ENCODE results near the gene ISG20. TPM values are rescaled to one million over a fixed set of nuclear protein-coding genes. Genes with fewer than 3 reads are reported as not detected.
"Not testable (repeated sequence)": the region's sequence is repeated elsewhere in the genome, so short reads cannot be mapped to it uniquely, and the experiment has no call there.

The ISG20 gene
- polyA plus RNA-seq, 4 donors, result 0.83 to 1.8 (median 1.3) TPM

GRCh38 chr15:88617790-88618189 is 21.0 kb upstream of the ISG20 start:
- DNase-seq (ENCODE audit: low read depth in 4 of 4, low spot score in 3 of 4), result no peak

GRCh38 chr15:88618686-88619085 is 20.1 kb upstream of the ISG20 start:
- DNase-seq (ENCODE audit: low read depth in 4 of 4, low spot score in 3 of 4), result no peak

- no peak for DNase-seq (ENCODE audit: low read depth in 4 of 4, low spot score in 3 of 4)
These were observed 19.0 kb upstream of the ISG20 start for GRCh38 chr15:88619796-88620195.

- peak; percentile 83 to 90 (median 86) for DNase-seq (ENCODE audit: low read depth in 4 of 4, low spot score in 3 of 4)
These were observed 17.6 kb upstream of the ISG20 start, which contains the start of gene AEN for GRCh38 chr15:88620995-88621772. TSS of gene AEN (plus strand) at chr15:88621340. CDS start at chr15:88626210, 4,870 bp downstream.

- no peak for DNase-seq (ENCODE audit: low read depth in 4 of 4, low spot score in 3 of 4)
These were observed 16.8 kb upstream of the ISG20 start for GRCh38 chr15:88621789-88622604.

- DNase-seq (ENCODE audit: low read depth in 4 of 4, low spot score in 3 of 4), result no peak
These were observed 16.2 kb upstream of the ISG20 start for GRCh38 chr15:88622605-88622975.

- DNase-seq (ENCODE audit: low read depth in 4 of 4, low spot score in 3 of 4), result no peak
These were observed 15.8 kb upstream of the ISG20 start for GRCh38 chr15:88623061-88623460.

GRCh38 chr15:88623632-88624031 is 15.2 kb upstream of the ISG20 start:
- no peak for DNase-seq (ENCODE audit: low read depth in 4 of 4, low spot score in 3 of 4)

GRCh38 chr15:88624156-88624970 is 14.5 kb upstream of the ISG20 start:
- peak in 1 of 4 donors; percentile 31 for DNase-seq (ENCODE audit: low read depth in 4 of 4, low spot score in 3 of 4)

GRCh38 chr15:88624971-88625490 is 13.8 kb upstream of the ISG20 start:
- no peak for DNase-seq (ENCODE audit: low read depth in 4 of 4, low spot score in 3 of 4)

GRCh38 chr15:88625943-88626741 is 12.7 kb upstream of the ISG20 start:
- DNase-seq (ENCODE audit: low read depth in 4 of 4, low spot score in 3 of 4), result no peak

- no peak for DNase-seq (ENCODE audit: low read depth in 4 of 4, low spot score in 3 of 4)
These were observed 11.4 kb upstream of the ISG20 start for GRCh38 chr15:88627463-88627862.

- no peak for DNase-seq (ENCODE audit: low read depth in 4 of 4, low spot score in 3 of 4)
These were observed 10.7 kb upstream of the ISG20 start for GRCh38 chr15:88628018-88628654.

- no peak for DNase-seq (ENCODE audit: low read depth in 4 of 4, low spot score in 3 of 4)
These were observed 9.7 kb upstream of the ISG20 start for GRCh38 chr15:88629071-88629470.

- no peak for DNase-seq (ENCODE audit: low read depth in 4 of 4, low spot score in 3 of 4)
These were observed 8.6 kb upstream of the ISG20 start for GRCh38 chr15:88630141-88630721.

- no peak for DNase-seq (ENCODE audit: low read depth in 4 of 4, low spot score in 3 of 4)
These were observed 7.9 kb upstream of the ISG20 start for GRCh38 chr15:88630798-88631463.

GRCh38 chr15:88631464-88632028 is 7.3 kb upstream of the ISG20 start:
- no peak for DNase-seq (ENCODE audit: low read depth in 4 of 4, low spot score in 3 of 4)

GRCh38 chr15:88632797-88633196 is 6.0 kb upstream of the ISG20 start:
- DNase-seq (ENCODE audit: low read depth in 4 of 4, low spot score in 3 of 4), result not testable (repeated sequence)

All from left renal pelvis (tissue), 4 donors.